HG02759 (cell line): ENCODE measurements around the gene RASL11A.
A peak's percentile ranks its signal among the peaks of the same experiment; 100 is the strongest.

Experiments used
- ATAC-seq: cut with Tn5 transposase; IDR thresholded peaks from one replicate; pipeline ENCODE4 v1.9.1; 2021; ENCODE audit warnings: mild to moderate bottlenecking, moderate library complexity; ENCODE audit not compliant: unreplicated experiment

Gene RASL11A, protein sequence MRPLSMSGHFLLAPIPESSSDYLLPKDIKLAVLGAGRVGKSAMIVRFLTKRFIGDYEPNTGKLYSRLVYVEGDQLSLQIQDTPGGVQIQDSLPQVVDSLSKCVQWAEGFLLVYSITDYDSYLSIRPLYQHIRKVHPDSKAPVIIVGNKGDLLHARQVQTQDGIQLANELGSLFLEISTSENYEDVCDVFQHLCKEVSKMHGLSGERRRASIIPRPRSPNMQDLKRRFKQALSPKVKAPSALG

DNA sequence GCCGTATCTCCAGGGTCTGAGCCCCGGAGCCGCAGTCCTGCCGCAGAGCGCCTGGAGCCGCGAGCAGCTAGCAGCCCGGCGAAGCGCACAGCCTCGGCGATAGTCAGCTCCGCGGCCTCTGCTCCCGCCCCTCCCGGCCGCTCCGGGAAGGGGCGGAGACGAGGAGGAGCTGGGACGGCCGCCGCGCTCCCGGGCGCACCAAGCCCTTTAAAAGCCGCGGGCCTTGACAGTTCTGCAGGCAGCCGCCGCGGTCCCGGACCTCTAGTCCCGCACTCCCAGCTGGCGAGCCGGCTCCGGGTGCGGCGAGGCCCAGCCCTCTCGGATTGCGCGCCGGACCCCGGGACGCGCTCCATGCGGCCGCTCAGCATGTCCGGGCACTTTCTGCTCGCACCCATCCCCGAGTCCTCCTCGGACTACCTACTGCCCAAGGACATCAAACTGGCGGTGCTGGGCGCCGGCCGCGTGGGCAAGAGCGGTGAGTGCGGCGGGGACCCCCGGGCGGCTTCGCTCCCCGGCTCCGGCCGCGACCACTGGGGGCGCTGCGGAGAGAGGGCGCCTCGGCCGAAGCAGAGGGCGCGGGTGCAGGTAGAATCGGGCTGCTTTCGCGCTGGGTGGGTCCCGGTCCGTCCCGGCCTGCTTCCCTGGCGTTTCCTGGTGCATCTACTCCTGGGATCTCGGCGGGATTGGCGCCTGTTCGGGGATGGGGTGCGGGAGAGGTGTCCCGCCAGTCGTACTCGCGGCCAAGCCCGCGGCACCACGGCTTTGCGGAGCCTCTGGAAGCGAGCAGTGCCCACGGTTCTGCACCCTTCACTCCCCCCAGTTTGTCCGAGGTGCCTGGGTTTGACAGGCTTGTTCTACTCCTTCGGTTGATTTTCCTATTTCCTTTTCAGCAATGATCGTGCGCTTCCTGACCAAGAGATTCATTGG, at the start of gene RASL11A:
TSS of gene RASL11A (plus strand) at position 237 of the 927 bp plus-strand sequence. CDS start at position 352, 115 bp downstream.
- ATAC-seq = peak; percentile 90

DNA sequence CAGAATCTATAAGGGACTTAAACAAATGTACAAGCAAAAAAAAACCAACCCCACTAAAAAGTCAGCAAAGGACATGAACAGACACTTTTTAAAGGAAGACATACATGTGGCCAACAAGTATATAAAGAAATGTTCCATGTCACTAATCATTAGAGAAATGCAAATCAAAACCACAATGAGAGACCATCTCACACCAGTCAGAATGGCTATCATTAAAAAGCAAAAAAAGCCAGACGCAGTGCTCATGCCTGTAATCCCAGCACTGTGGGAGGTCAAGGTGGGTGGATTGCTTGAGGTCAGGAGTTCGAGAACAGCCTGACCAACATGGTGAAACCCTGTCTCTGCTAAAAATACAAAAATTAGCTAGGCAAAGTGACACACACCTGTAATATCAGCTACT, 48.5 kb upstream of the RASL11A start:
- peak; percentile 80 for ATAC-seq

DNA sequence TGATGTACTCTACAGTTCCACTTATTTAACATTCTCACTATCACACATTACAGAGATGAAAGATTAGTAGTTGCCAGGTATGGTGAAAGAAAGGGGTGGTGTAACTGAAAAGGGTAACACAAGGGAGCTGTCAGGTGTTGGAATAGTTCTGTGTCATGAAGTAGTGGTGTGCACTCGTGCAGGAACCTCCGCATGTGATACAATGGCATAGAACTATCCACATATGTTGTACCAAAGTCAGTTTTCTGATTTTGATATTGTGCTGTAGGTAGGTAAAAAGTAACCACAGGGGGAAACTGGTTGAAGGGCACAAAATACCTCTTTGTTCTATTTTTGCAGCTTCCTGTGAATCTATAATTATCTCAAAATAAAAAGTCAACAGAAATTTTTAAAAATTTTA, 43.6 kb upstream of the RASL11A start:
- no peak for ATAC-seq

DNA sequence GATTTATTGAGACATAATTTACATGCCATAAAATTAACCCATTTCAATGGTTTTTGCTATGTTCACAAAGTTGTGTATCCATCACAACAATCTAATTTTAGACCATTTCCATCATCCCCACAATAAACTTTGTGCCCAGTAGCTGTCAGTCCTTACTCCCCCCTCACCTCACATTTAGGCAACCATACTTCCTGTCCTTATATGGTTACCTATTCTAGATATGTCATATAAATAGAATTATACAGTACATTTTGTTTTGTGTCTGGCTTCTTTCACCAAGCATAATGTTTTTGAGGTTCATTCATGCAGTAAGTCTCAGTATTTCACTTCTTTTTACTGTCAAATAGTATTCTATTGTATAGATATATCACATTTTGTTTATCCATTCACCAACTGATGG, 42.5 kb upstream of the RASL11A start:
- no peak for ATAC-seq

DNA sequence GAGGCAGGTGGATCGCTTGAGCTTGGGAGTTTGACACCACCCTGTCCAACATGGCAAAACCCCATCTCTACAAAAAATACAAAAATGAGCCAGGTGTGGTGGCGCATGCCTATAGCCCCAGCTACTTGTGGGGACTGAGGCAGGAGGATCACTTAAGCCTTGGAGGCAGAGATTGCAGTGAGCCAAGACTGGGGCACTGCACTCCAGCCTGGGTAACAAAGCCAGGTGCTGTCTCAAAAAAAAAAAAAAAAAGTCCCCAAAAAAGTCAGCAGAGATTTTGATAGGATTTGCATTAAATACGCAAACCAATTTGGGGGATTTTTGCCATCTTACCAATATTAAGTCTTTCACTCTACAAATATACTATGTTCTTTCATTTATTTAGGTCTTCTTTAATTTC, 41.0 kb upstream of the RASL11A start:
- no peak for ATAC-seq

DNA sequence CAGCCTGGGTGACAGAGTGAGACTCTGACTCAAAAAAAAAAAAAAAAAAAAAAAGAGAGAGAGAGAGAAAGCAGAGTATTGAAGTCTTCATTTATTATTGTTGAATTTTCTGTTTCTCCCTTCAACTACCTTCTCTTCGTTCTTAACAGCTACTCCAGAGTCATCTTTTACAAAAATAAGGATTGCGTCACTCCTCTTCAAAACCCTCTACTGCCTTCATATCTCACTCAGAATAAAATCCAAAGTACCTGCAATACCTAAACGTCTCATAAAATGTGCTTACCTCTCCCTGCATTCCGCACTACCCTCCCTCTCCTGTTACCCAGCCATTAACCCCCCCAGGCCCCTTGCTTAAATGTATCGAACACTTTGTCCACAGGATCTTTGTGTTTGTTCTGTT, 36.7 kb upstream of the RASL11A start:
- ATAC-seq = no peak

DNA sequence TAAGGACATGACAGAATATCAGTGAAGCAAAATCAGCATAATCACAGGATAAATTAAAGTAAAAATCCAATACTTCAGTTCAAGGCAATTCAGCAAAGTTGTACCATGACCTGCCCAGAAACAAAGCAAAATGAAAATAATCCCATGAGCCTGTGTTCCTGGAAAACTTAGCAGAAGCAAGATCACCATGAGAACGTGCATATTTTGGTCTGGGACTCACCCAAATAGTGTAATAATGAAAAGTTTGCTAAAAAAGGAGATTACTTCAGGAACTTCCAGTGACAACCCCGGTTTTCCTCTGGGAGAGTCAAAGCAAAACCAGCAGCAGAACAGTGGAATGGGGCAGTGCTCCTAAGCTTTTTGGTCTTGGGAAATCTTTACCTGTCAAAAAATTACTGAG, 34.2 kb upstream of the RASL11A start:
- no peak for ATAC-seq

DNA sequence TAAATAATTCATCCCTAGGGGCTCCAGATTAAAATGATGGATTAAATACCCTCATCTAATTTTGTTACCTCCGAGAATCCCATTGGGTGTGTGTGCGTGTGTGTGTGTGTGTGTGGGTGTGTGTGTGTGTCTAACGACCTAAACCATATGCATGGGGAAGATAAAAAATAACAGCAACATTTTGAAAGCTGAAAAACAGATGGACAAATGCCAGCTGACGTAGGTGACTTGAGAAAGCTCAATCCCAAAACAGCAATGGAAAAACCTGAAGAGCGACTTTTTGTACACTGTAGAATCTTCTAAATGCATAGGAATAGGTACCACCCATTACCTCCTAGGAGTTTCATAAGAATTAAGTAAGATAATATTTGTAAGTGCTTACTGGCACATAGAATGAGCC, 27.9 kb upstream of the RASL11A start:
- no peak for ATAC-seq

DNA sequence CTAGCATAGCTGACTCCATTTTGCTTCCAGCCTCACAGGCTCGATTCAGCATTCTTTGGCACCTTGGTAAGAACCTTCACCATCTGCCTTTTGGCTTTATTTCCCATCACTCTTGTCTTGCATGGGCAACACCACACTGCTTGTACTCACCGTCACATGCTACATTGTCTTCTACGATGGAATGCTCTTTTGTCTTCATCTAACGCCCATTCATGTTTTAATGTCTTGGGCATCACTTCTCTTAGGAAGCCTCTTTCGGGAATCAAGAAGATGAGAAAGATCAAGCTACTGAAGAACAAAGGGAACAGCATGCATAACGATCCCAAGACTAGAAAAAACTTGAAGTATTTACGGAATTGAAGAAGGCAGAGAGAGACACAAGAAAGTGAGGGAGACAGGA, 25.0 kb upstream of the RASL11A start:
- ATAC-seq = no peak

DNA sequence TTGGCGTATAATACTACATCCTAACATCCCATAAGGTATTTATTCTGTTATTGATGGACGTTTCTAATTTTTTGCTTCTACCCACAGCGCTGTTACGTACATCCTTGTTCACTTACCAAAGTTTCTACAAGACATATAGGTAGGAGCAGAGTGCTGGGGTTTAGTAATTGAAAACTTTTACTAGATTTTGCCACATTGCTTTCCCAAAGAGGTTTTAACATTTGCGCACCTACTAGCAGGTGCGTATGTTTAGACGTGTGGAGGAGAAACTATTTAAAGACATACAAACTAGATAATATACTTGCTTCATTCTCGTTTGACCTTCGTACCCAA, 19.8 kb upstream of the RASL11A start:
- ATAC-seq = peak; percentile 12

DNA sequence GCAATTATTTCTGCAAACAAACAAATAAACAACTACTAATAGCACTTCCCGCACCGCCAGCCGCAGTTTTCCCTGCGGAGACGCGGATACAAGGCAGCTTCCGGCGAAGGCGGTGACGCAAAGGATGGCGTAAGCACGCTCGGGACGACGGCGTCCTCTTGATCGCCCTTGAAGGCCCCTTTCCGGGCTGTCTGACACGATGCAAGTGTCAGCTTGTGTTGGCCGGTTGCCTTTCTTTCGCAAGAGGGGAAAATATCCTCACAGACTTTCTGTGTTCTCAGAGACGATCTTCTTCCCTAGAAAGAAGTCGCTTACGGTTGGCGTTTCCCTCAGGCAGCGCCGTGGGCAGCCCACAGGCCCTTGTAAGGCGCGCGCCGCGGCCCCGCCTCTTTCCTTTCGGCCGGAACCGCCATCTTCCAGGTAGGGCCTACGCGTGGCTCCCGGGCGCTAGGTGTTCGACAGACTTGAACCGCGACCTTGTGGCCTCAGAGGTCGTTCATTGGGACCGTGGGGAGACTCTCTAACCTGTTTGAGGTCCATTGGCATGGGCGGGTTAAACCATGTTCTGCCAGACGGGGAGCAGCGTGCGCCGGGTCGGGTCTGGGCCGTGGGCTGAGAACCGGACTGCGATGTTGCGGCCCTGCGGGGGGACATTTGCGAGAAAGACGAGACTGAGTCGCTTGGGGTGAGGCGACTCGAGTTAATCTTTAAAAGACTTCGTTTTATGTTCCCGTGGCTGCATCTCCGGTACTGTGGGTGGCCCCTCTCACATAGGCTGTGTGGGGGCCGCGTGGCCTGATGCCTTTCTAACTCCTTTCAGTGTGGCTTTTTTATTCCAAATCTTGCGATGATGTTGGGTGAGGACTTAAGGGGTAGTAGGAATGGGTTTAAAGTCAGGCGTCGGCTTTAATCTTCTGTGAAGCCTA, 19.2 kb upstream of the RASL11A start, which contains the start of gene RPL21:
TSS of gene RPL21 (plus strand) at position 393 of the 926 bp plus-strand sequence. CDS start 2,219 bp downstream, outside the sequence.
- ATAC-seq = peak; percentile 95

DNA sequence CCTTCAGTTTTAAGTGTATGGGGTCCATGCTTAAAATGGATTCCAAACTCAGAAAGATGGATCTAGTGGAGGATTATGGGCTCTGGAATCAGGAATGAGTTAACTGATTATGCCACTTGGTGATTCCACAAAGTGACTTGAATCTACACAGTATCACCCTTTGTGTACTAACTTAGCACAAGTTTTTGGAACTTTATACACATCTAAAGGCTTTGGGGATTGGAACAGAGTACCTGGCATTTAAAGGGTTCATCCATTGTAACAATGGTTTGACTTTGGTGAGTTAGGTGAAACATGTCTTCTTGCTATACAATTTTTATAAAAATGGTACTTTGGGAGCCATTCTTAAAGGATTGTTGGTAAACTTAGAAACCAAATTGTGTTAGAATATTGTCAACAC, 18.2 kb upstream of the RASL11A start:
- ATAC-seq = no peak

DNA sequence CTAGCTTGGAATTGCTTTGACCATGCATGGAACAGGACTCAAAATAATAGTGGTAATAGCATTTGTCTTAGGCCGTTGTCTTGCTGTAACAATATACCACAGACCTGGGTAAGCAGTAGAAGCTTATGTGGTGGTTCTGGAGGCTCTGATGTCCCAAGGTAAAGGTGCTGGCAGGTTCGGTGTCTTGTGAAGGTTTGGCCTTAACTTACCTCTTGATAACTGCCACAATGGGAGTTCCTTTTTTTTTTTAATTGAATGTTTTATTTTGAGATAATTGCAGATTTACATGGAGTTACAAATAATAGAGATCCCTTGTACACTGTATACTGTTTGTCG, 13.4 kb upstream of the RASL11A start:
- no peak for ATAC-seq

DNA sequence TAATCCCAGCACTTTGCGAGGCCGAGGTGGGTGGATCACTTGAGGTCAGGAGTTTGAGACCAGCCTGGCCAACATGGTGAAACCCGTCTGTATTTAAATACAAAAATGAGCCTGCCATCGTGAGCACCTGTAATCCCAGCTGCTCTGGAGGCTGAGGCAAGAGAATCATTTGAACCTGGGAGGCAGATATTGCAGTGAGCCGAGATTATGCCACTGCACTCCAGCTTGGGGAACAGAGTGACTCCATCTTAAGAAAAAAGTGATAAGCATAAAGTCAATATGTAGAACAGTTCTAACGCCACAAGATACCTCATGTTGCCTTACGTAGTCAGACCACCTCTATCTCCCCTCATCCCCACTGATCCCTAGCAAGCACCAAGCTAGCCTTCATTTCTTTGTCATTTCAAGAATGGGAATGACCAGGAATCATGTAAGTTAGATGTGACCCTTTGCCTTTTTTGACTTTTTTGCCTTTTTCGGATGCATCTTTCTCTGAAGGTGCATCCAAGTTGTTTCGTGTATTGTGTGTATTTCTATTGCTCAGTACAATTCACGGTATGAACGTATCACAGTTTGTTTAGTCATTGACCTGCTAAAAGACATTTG, 12.9 kb upstream of the RASL11A start:
- no peak for ATAC-seq

DNA sequence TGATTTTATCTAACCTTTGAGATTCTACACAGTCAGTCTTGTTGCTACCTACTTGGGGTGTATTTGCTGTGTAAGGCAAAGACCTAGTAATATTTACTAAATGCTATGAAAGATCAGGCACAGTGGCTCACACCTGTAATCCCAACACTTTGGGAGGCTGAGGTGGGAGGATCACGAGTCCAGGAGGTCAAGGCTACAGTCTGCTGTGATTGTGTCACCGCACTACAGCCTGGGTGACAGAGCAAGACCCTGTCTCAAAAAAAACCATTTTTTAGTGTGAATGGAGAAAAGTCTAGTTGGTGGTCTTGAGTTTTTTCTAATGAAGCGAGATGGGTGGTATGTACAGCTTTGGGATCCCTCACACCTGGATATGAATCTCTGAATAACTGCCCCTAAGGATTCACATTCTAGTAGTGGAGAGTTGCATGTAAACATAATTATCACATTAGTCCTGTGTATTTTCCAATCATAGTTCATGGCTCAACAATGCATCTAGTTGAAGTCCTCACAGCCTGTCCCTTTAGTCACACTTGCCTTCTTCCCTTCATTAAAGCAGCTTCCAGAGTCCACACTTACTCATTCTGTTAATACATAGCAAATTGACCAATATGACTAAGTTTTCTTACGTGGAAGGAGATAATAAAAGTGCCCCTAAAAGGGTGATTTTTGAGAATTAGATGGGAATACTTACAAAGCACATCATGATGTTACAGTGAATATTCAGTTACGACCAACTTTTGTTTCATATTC, 11.8 kb upstream of the RASL11A start:
- ATAC-seq = no peak

DNA sequence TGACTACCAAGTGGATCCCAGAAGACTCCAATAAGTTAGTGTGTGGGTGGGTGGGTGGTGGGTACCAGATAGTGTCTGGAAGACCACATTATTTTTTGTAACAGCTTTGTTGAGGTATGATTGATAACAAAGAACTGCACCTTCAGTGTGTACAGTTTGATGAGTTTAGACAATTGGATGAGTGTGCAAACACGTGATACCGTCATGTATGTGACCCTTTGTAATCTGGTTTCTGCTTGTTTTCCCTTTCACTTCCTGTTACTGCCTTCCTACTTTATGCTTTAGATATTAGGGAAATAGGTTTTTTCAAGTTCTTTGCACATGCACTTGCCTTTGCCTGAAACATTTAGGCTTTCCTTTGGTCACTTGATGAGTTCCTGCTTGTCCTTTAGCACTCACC, 10.8 kb upstream of the RASL11A start:
- peak; percentile 63 for ATAC-seq

DNA sequence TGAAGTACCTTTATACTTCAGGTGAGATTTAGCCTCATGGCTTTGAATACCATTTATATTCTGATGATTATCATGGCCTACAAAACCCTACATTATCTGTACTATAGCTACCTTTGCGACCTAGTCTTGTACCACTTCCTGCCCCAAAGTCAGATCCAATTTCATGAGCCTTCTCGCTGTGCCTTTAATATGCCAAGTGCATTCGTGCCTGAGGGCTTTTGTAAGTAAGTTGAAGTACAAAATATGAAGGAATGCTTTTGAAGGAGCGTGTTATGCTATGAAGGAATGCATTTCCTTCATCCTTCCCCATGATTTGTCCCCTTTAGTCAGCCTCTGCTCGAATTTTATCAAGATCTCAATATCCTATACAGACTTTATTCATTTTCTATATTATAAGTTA, 9.2 kb upstream of the RASL11A start:
- no peak for ATAC-seq

DNA sequence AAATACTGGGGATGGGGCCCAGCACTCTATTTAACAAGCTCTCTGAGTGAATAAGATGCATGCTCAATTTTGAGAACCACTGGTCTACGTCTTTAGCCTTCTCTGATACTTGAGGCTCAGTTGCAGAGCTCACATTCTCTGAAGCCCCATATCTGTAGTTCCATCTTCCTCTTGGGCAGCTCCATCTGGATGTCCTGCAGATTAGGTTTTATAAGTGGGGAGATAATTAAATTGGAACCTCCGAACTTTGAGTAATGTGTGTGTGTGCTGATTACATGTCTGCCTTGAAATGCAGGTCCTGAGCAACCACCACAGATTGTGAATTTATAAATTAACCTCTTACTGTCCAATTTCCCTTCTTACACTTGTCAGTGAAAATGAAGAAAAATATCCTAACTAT, 7.2 kb upstream of the RASL11A start:
- no peak for ATAC-seq

DNA sequence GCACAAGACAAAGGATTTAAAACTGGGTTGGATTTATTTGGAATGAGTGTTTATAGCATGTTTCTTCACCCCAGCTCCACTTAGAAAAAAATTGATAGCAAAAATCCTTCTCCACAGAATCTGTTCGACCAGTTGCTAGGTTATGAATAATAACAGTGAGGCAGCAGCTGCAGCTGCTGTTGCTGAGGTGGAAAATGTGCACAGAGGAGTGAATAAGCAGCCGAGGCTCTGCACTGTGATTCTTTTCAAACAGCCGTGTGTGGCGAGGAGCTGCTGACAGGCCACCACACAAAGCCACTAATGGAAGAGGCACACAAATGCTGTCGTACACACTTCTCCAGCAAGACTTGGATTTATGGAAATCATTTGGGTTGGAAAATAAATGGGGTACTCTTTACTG, 6.4 kb upstream of the RASL11A start:
- ATAC-seq = no peak

DNA sequence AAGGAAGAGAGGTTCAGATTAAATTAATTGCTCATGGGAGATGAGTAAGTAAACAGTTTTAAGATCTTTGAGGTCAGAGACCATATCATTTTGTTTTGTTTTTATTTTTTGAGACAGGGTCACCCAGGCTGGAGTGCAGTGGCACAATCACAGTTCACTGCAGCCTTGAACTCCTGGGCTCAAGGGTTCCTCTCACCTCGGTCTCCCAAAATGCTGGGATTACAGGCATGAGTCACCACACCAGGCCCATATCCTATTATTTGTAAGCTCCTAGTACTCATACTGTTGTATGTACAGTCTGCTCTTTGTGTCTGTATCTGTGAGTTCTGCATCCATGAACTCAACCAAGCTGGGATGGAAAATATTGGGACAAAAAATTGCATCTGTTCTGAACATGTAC, 6.0 kb upstream of the RASL11A start:
- ATAC-seq = no peak
